NT2/D1 (cell line): ENCODE data around the gene DOCK2.

Experiments used
- DNase-seq: peaks from one replicate; pipeline ENCODE4 v3.0.0-alpha.2; 2011; ENCODE audit warnings: low read depth, low spot score
- H3K27me3 ChIP-seq: 2 replicates; pipeline ENCODE4 v1.6.0; 2011; ENCODE audit warnings: mild to moderate bottlenecking; ENCODE audit not compliant: insufficient read length, insufficient read depth
- H3K36me3 ChIP-seq: 2 replicates; pipeline ENCODE4 v1.6.1; 2011; ENCODE audit warnings: mild to moderate bottlenecking, low read length, mixed read lengths; ENCODE audit not compliant: insufficient read depth, insufficient read length
- H3K4me1 ChIP-seq: 2 replicates; pipeline ENCODE4 v1.5.1; 2011; ENCODE audit not compliant: insufficient read depth, insufficient read length
- H3K4me3 ChIP-seq: 2 replicates; pipeline ENCODE4 v1.5.1; 2011; ENCODE audit warnings: low read depth; ENCODE audit not compliant: insufficient read length
- H3K9ac ChIP-seq: 2 replicates; pipeline ENCODE4 v1.6.0; 2011; ENCODE audit warnings: low read depth; ENCODE audit not compliant: insufficient read length
- H3K9me3 ChIP-seq: 2 replicates; pipeline ENCODE4 v1.5.1; 2011; ENCODE audit warnings: mild to moderate bottlenecking, low read length; ENCODE audit not compliant: insufficient read depth
- SUZ12 ChIP-seq: IDR thresholded peaks from 2 replicates; pipeline ENCODE4 v1.6.1; 2011; ENCODE audit not compliant: insufficient read length, insufficient read depth; ENCODE audit errors: extremely low read depth
- YY1 ChIP-seq: IDR thresholded peaks from 2 replicates; pipeline ENCODE4 v1.6.1; 2011; ENCODE audit not compliant: insufficient read length, insufficient read depth
- ZNF274 ChIP-seq: IDR thresholded peaks from 2 replicates; pipeline ENCODE4 v1.6.1; 2011; ENCODE audit warnings: mild to moderate bottlenecking, low read depth, low read length

Gene DOCK2

GRCh38 chr5:169694091-169694625 lies 57.1 kb downstream of the DOCK2 start:
- TF ChIP-seq YY1 = no peak
- TF ChIP-seq SUZ12 = no peak
- Histone ChIP-seq H3K4me3 (no peak overlapping the region), H3K36me3 (no peaks in the 10 kb centered on the region), H3K9me3 (no peaks in the 10 kb centered on the region), H3K9ac (no peak overlapping the region), H3K27me3 (no peaks in the 10 kb centered on the region), H3K4me1 (no peaks in the 10 kb centered on the region)
- no peak for DNase-seq

DNA sequence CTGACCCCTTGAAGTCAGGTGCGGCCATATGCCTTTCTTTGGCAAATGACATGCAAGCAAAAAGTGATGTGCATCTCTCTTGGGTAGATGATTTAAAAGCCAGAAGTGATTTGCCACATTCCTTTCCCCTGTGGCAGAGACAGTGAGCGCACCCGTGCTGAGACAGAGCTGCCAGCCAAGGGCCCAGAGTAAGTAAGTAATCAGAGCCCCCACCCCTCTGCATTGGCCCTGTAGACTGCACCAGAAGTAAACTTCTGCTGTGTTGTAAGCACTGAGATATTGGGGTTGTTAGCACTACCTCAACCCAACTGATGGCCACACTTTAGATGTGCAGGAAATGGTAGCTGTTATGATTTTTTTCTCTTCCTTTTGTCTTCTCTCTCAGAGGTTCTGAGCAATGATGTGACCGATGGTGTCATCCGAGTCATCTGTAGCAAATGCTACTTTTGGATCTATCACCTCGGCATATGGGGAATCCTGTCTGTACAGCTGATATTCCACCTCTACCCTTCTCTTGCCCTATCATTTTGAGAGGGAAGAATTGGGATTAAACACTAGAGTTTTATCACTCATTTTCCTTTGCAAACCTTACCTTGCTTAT lies 58.0 kb downstream of the DOCK2 start:
- no peak for DNase-seq
- H3K9ac ChIP-seq = no peak overlapping the region
- TF ChIP-seq YY1 (no peak), ZNF274 (no peak), SUZ12 (no peak)
- H3K36me3 ChIP-seq = no peaks in the 10 kb centered on the region
- H3K27me3 ChIP-seq = no peaks in the 10 kb centered on the region
- H3K9me3 ChIP-seq = no peaks in the 10 kb centered on the region
- H3K4me3 ChIP-seq = no peak overlapping the region
- no peaks in the 10 kb centered on the region for H3K4me1 ChIP-seq

DNA sequence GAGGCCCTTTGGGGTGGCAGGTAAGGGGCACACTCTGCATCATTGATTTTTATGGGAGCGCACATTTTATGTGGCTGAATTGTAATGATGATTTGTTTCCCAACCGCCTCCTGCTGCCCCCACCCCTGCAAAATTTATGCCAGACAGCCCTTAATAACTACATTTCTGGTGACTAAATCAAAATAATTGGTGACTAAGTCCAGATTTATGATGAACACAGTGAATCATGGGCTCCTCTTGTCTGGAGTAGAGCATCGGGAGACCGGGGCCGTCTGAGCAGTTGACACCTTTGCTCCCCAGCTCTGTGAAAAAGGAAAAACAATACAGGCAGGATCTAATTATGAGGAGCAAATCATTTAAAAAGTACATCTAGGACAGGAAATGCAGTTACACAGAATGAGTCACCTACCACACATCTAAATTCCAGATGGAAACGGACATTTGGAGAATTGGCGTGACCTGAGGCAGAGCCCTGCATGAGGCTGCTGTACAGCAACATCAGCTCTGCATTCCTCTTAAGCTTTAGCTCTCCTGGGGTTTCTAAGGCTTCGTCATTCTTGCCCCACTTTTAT lies 58.9 kb downstream of the DOCK2 start:
- Histone ChIP-seq H3K36me3 (no peaks in the 10 kb centered on the region), H3K27me3 (no peaks in the 10 kb centered on the region), H3K4me3 (no peak overlapping the region), H3K9me3 (no peaks in the 10 kb centered on the region), H3K9ac (no peak overlapping the region), H3K4me1 (no peaks in the 10 kb centered on the region)
- TF ChIP-seq ZNF274 (no peak), SUZ12 (no peak), YY1 (no peak)
- DNase-seq = no peak

DNA sequence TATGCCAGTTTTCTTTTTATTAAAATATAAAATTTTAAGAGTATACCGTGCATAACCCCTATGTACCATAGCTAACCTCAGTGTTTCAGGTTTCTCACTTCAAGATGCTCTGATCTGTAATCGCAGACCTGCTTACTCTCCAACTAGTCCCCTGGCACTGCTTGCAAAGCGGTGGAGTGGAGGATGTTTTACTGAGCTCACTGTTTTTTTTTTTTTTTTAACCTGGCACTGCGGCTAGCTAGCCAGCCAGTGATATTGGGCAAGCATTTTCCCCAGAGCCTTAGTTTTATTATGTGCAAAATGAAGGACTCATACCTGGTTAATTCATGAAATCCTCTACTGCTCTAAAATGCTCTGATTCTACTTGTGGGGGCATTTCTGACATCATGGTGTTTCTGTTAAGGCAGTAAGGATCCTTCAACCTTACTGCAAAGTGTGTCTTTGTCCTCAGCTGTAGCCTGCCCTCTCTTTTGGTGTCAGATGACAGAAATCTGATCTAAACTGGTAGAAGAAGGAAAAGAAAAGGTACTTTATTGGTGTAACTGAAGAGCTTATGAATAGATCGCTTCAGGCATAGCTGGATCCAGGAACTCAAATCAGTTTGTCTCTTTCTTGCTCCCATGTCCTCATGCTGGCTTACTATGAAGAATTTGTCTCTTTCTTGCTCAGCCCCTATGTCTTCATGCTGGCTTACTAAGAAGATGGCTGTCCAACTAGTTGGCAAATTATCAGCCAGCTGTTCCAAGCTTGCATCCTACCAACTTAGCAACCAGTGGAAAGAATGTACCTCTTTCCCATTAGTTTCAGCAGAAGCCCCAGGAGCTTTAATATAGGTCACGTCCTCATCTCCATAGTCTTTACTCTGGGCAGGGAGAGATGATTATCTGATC lies 59.8 kb downstream of the DOCK2 start:
- no peak for TF ChIP-seq ZNF274
- TF ChIP-seq SUZ12 = no peak
- TF ChIP-seq YY1 = no peak
- H3K9ac ChIP-seq = no peak overlapping the region
- no peak overlapping the region for H3K4me3 ChIP-seq
- no peak for DNase-seq
- H3K4me1 ChIP-seq = no peaks in the 10 kb centered on the region
- H3K27me3 ChIP-seq = no peaks in the 10 kb centered on the region
- H3K9me3 ChIP-seq = no peaks in the 10 kb centered on the region
- no peaks in the 10 kb centered on the region for H3K36me3 ChIP-seq

DNA sequence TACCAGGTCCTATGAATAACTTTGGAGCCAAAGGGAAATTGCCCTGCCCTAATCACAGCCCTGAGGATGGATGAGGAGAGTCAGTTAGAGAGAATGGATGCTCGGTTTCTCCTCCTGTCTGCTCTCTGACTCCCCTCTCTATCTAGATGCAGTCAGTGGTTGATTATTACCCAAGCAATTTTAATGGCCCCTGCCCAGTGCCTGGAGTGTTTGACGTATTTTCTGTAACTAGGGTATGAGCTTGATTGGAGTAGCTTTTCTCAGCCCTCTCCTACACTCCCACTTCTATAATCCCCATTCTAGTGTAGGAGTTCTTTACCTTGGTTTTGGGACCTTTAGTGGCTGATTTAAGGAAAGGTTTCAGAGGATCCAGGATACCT lies 60.4 kb downstream of the DOCK2 start:
- no peak for DNase-seq
- Histone ChIP-seq H3K4me1 (no peaks in the 10 kb centered on the region), H3K4me3 (no peak overlapping the region), H3K9ac (no peak overlapping the region), H3K9me3 (no peaks in the 10 kb centered on the region), H3K27me3 (no peaks in the 10 kb centered on the region), H3K36me3 (no peaks in the 10 kb centered on the region)
- TF ChIP-seq SUZ12 = no peak
- no peak for TF ChIP-seq ZNF274
- TF ChIP-seq YY1 = no peak

- Histone ChIP-seq H3K27me3 (no peaks in the 10 kb centered on the region), H3K4me3 (no peak overlapping the region), H3K9ac (no peak overlapping the region), H3K9me3 (no peaks in the 10 kb centered on the region), H3K36me3 (no peaks in the 10 kb centered on the region), H3K4me1 (no peaks in the 10 kb centered on the region)
- TF ChIP-seq SUZ12 (no peak), ZNF274 (no peak)
- DNase-seq = no peak
These were observed 60.9 kb downstream of the DOCK2 start for GRCh38 chr5:169697976-169698375.

DNA sequence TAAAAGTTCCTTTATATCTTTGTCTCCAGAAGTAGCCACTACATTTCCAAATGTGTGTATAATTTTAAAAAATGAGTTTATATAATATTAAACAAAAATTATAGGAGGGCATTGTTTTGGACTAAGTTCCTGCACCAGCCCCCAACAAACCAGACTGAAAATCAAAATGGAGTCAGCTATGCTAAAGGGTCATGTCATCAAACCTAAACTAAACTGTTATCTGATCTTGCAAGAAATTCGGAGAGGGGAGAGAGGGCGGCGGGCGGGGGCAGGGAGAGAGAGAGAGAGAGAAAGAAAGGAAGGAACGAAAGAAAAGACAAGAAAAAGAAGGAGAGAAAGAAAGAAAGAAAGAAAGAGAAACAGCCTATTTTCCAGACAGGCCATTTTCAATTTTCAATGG lies 63.5 kb downstream of the DOCK2 start:
- H3K36me3 ChIP-seq = no peaks in the 10 kb centered on the region
- no peaks in the 10 kb centered on the region for H3K27me3 ChIP-seq
- H3K9me3 ChIP-seq = no peaks in the 10 kb centered on the region
- DNase-seq = no peak
- H3K9ac ChIP-seq = no peak overlapping the region
- TF ChIP-seq ZNF274 (no peak), SUZ12 (no peak), YY1 (no peak)
- H3K4me1 ChIP-seq = no peaks in the 10 kb centered on the region
- no peak overlapping the region for H3K4me3 ChIP-seq
